GM13976 (cell line): ENCODE measurements around the gene DPY19L3.

Experiments
- DNase-seq: peaks from one replicate; pipeline ENCODE4 v3.0.0; 2012; ENCODE audit warnings: low spot score
- in situ Hi-C: fragments of 300-500 bp; cut with MboI; formaldehyde crosslinking; loops from one replicate; pipeline ENCODE4 v1.12.0; 2022; ENCODE audit warnings: low sequenced_read_pairs, mixed read lengths, inconsistent platforms; ENCODE audit not compliant: unreplicated experiment
- TF ChIP-seq, protein P1 (sequence below): IDR thresholded peaks from 2 replicates; pipeline ENCODE4 v1.5.1; 2012; ENCODE audit warnings: borderline replicate concordance, mild to moderate bottlenecking; ENCODE audit not compliant: insufficient read depth; ENCODE audit errors: extremely low read depth, missing control alignments, control extremely low read depth

DPY19L3 gene

DNA sequence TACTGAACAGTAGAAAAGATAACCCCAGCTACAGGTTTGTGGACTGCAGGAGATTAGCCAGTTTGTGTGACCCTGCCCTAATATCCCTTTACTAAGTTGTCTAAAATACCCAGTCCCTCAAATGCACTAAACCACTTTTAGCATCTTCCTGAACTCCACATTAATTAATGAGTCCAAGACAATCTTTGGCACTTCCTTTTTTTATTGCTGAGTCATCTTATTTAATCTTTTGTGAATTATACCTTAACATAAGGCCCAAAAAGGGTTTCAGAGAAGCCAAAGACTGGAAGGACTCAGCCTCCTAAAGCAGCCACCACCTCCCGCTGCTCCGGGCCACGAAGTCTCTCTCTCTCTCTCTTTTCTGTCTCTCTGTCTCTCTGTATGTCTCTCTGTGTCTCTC is 126.7 kb downstream of the DPY19L3 start:
- no peak for DNase-seq
- TF ChIP-seq, protein P1, sequence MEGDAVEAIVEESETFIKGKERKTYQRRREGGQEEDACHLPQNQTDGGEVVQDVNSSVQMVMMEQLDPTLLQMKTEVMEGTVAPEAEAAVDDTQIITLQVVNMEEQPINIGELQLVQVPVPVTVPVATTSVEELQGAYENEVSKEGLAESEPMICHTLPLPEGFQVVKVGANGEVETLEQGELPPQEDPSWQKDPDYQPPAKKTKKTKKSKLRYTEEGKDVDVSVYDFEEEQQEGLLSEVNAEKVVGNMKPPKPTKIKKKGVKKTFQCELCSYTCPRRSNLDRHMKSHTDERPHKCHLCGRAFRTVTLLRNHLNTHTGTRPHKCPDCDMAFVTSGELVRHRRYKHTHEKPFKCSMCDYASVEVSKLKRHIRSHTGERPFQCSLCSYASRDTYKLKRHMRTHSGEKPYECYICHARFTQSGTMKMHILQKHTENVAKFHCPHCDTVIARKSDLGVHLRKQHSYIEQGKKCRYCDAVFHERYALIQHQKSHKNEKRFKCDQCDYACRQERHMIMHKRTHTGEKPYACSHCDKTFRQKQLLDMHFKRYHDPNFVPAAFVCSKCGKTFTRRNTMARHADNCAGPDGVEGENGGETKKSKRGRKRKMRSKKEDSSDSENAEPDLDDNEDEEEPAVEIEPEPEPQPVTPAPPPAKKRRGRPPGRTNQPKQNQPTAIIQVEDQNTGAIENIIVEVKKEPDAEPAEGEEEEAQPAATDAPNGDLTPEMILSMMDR, result no peak
- in situ Hi-C loops, result no loop called here
